CD4-positive, alpha-beta T cell (primary cell): Measurements from ENCODE around the gene RANBP3. TPM values are rescaled to one million over a fixed set of nuclear protein-coding genes. Genes with fewer than 3 reads are reported as not detected.
A peak's percentile ranks its signal among the peaks of the same experiment; 100 is the strongest.

Experiments used
- ATAC-seq: fragments of 200-7000 bp; cut with Tn5 transposase; one replicate; pipeline ENCODE4 v1.10.0; 2022; ENCODE audit warnings: mild to moderate bottlenecking; ENCODE audit not compliant: poor library complexity
- CTCF ChIA-PET: fragments of 350-600 bp; sonication (Branson Sonifier 250); formaldehyde crosslinking; loops from one replicate; lab custom pipeline; 2021; ENCODE audit warnings: antibody characterized with exemption, inconsistent platforms; lab: Charles Lee
- POLR2A ChIA-PET: fragments of 350-600 bp; sonication (Branson Sonifier 250); formaldehyde crosslinking; loops from one replicate; lab custom pipeline; 2021; ENCODE audit warnings: antibody characterized with exemption, inconsistent platforms; lab: Charles Lee
- DNase-seq, 14 experiments: peaks; one replicate each; pipeline ENCODE4 v3.0.0-alpha.2; 2013 to 2020; ENCODE audit warnings: mixed read lengths in 2 of 14
- H3K27ac ChIP-seq, 2 donors: one replicate each; pipeline versions ENCODE4 v1.5.1 to v1.7.0; 2013; ENCODE audit warnings: low read length in 2 of 2, low read depth in 1 of 2, mild to moderate bottlenecking in 1 of 2
- H3K27me3 ChIP-seq, 2 experiments: 1 replicate in 1 of 2; 2 replicates in 1 of 2; pipeline versions ENCODE4 v1.6.1 to v1.7.0; 2013; ENCODE audit warnings: low read length in 2 of 2, control low read depth in 1 of 2, mild to moderate bottlenecking in 1 of 2, moderate library complexity in 1 of 2; ENCODE audit not compliant: insufficient read depth in 2 of 2, control insufficient read depth in 1 of 2
- H3K36me3 ChIP-seq: one replicate; pipeline ENCODE4 v1.6.1; 2013; ENCODE audit warnings: low read length, control low read depth; ENCODE audit not compliant: insufficient read depth
- H3K4me1 ChIP-seq: one replicate; pipeline ENCODE4 v1.6.1; 2013; ENCODE audit warnings: low read length, control low read depth; ENCODE audit not compliant: insufficient read depth
- H3K4me3 ChIP-seq: one replicate; pipeline ENCODE4 v1.5.1; 2013; ENCODE audit warnings: mild to moderate bottlenecking, low read length, moderate library complexity
- H3K9me3 ChIP-seq, 2 experiments: 1 replicate in 1 of 2; 2 replicates in 1 of 2; pipeline versions ENCODE4 v1.6.1 to v1.7.0; 2013; ENCODE audit warnings: low read length in 2 of 2, mild to moderate bottlenecking in 2 of 2, control low read depth in 1 of 2, moderate library complexity in 1 of 2; ENCODE audit not compliant: control insufficient read depth in 1 of 2, insufficient read depth in 1 of 2
- H3K27ac Mint-ChIP-seq: one replicate; pipeline ENCODE4 v1.8.0; 2020; ENCODE audit warnings: mixed read lengths
- H3K27me3 Mint-ChIP-seq: one replicate; pipeline ENCODE4 v1.8.0; 2021; ENCODE audit warnings: mixed read lengths
- H3K36me3 Mint-ChIP-seq: one replicate; pipeline ENCODE4 v1.8.0; 2021; ENCODE audit warnings: low read depth, mixed read lengths
- H3K4me1 Mint-ChIP-seq: one replicate; pipeline ENCODE4 v1.8.0; 2021; ENCODE audit warnings: low read depth, mixed read lengths
- H3K4me3 Mint-ChIP-seq: one replicate; pipeline ENCODE4 v1.8.0; 2020; ENCODE audit warnings: mild to moderate bottlenecking, mixed read lengths
- H3K9me3 Mint-ChIP-seq: one replicate; pipeline ENCODE4 v1.8.0; 2020; ENCODE audit warnings: mixed read lengths
- intact Hi-C, 2 experiments: fragments of 100-400 bp; cut with DNase I in 1 of 2; cut with micrococcal nuclease in 1 of 2; formaldehyde crosslinking; loops; one replicate each; pipeline versions ENCODE4 v1.15.1 to v1.9.0; 2023 to 2025; cut with DNase I, micrococcal nuclease
- total RNA-seq, 174 experiments: library from RNA in 2 of 174; stranded (reverse) in 2 of 174; gene quantifications; one replicate each; pipeline ENCODE4 v1.2.3 and lab custom pipeline; 2021 to 2026
- TF ChIP-seq, protein P1 (sequence below): fragments of 200-600 bp; IDR thresholded peaks from one replicate; pipeline ENCODE4 v1.8.0; 2022; ENCODE audit warnings: antibody characterized with exemption, mild to moderate bottlenecking

Gene RANBP3
- total RNA-seq, 2 experiments from 2014 or later = 82.7 to 88.7 TPM

DNA sequence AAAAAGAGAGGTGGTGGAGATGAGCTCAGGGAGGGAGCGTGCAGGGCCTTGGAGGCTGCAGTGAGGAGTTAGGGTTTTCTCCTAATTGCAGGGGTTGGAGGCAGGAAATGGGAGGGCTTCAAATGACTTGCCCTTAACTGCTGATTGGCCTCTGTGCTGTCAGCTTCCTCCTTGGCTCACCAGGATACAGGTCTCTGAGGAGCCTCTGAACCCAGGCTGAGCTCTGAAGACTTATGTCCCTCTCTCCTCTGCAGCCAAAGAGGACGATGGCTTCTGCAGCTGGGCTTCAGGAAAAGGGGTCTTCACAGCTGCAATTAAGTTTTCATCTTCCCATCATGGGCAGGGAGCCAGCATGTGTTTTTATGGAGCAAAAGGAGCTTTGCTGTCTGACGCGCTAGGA lies 6.7 kb upstream of the RANBP3 start:
- Mint-ChIP-seq H3K27me3 (no peaks in the 10 kb centered on the region), H3K27ac (no peak overlapping the region), H3K4me1 (peaks cover 23% of the 10 kb centered on the region), H3K36me3 (no peaks in the 10 kb centered on the region), H3K9me3 (no peaks in the 10 kb centered on the region), H3K4me3 (no peak overlapping the region)
- ChIA-PET CTCF (interaction anchor here (2.3 to 3.2 kb wide), 2 partner anchors 16 to 38 kb away, joined by 8 to 9 read pairs; no protein-coding TSS in a partner anchor), POLR2A (interaction anchor here (0.7 to 1.1 kb wide), 4 partner anchors 23 to 181 kb away, joined by 3 to 5 read pairs (median 3); partner anchors contain the start of gene VMAC)
- no peaks in the 10 kb centered on the region for H3K9me3 ChIP-seq
- no peak for DNase-seq
- H3K27ac ChIP-seq = no peak overlapping the region
- intact Hi-C loops = no loop called here
- no peak overlapping the region for H3K4me3 ChIP-seq
- H3K4me1 ChIP-seq = peaks cover 28% of the 10 kb centered on the region
- TF ChIP-seq, protein P1, sequence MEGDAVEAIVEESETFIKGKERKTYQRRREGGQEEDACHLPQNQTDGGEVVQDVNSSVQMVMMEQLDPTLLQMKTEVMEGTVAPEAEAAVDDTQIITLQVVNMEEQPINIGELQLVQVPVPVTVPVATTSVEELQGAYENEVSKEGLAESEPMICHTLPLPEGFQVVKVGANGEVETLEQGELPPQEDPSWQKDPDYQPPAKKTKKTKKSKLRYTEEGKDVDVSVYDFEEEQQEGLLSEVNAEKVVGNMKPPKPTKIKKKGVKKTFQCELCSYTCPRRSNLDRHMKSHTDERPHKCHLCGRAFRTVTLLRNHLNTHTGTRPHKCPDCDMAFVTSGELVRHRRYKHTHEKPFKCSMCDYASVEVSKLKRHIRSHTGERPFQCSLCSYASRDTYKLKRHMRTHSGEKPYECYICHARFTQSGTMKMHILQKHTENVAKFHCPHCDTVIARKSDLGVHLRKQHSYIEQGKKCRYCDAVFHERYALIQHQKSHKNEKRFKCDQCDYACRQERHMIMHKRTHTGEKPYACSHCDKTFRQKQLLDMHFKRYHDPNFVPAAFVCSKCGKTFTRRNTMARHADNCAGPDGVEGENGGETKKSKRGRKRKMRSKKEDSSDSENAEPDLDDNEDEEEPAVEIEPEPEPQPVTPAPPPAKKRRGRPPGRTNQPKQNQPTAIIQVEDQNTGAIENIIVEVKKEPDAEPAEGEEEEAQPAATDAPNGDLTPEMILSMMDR = no peak
- ATAC-seq = no peak
- H3K36me3 ChIP-seq = no peaks in the 10 kb centered on the region
- H3K27me3 ChIP-seq = no peaks in the 10 kb centered on the region

- DNase-seq (no peak), ATAC-seq (no peak)
- TF ChIP-seq, protein P1 = no peak
- Histone ChIP-seq H3K36me3 (no peaks in the 10 kb centered on the region), H3K27me3 (no peaks in the 10 kb centered on the region), H3K4me1 (peaks cover 39% of the 10 kb centered on the region), H3K27ac (peak overlapping the region in 1 of 2 donors; percentile 47), H3K4me3 (no peak overlapping the region), H3K9me3 (no peaks in the 10 kb centered on the region)
- CTCF ChIA-PET = interaction anchor here (0.8 to 3.2 kb wide), 3 partner anchors 15 to 179 kb away, joined by 3 to 9 read pairs (median 8); no protein-coding TSS in a partner anchor
- H3K36me3 Mint-ChIP-seq = no peaks in the 10 kb centered on the region
- peaks cover 32% of the 10 kb centered on the region for H3K4me1 Mint-ChIP-seq
- H3K27me3 Mint-ChIP-seq = no peaks in the 10 kb centered on the region
- no peak overlapping the region for H3K4me3 Mint-ChIP-seq
- intact Hi-C loops = no loop called here
- POLR2A ChIA-PET = no interaction called here
- no peaks in the 10 kb centered on the region for H3K9me3 Mint-ChIP-seq
- no peak overlapping the region for H3K27ac Mint-ChIP-seq
Measured at GRCh38 chr19:5983367-5983955, 5.5 kb upstream of the RANBP3 start.

DNA sequence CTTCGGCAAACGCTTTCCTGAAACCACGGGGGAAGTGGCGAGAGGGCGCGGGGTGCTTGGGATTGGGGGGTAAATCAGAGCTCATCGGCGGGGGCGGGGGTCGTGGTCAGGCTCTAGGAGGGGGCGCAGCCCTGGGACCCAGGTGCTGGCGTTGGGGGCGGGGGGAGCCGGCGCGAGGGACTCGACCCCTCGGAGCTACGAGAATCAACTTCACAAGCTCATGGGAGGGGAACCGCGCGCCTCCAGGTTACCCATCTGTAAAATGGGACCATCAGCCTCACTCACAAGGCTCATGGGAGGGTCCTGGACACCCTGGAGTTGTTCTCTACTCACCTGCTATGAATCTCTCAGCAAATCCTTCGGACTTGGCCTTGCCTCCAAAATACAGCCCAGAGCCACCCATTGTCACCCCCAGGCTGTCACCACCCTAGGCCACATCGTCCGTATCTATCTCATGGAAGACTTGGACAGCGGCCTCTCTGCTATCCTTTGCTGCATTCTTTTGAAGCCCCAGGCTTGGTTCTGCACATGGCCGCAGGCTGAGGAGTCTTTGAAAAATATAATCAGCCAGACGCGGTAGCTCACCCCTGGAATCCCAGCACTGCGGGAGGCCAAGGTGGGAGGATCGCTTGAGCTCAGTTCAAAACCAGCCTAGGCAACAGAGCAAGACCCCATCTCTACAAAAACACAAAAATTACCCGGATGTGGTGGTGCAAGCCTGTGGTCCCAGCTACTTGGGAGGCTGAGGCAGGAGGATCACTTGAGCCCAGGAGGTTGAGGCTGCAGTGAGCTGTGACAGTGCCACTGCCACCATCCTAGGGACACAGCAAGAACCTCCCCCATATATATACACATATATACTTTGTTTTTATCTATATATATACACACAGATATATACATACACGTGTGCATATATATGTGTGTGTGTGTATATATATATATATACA lies 939 bp upstream of the RANBP3 start:
- intact Hi-C loops = loop anchor here (1.0 to 10.0 kb wide), 7 partner anchors 11 to 396 kb away; partner anchors contain the start of genes ALKBH7 (in 1 of the 2), HSD11B1L (in 1 of the 2), MICOS13 (in 1 of the 2) and NRTN (in 1 of the 2)
- no peak for ATAC-seq
- POLR2A ChIA-PET = interaction anchor here (0.9 to 4.3 kb wide), 10 partner anchors 11 to 394 kb away, joined by 3 to 40 read pairs (median 8); partner anchors contain the start of genes ALKBH7, NDUFA11 and VMAC
- Histone ChIP-seq H3K9me3 (no peaks in the 10 kb centered on the region), H3K27ac (peak overlapping the region; percentile 78 to 85), H3K4me3 (peak overlapping the region; percentile 95), H3K4me1 (peaks cover 66% of the 10 kb centered on the region), H3K27me3 (no peaks in the 10 kb centered on the region), H3K36me3 (peaks cover 9% of the 10 kb centered on the region)
- DNase-seq = no peak
- CTCF ChIA-PET = interaction anchor here (0.7 to 3.7 kb wide), 4 partner anchors 8 to 146 kb away, joined by 3 to 24 read pairs (median 4); no protein-coding TSS in a partner anchor
- H3K27ac Mint-ChIP-seq = peak overlapping the region; percentile 94
- no peaks in the 10 kb centered on the region for H3K27me3 Mint-ChIP-seq
- no peaks in the 10 kb centered on the region for H3K9me3 Mint-ChIP-seq
- peaks cover 34% of the 10 kb centered on the region for H3K36me3 Mint-ChIP-seq
- H3K4me1 Mint-ChIP-seq = peaks cover 61% of the 10 kb centered on the region
- TF ChIP-seq, protein P1 = no peak
- peak overlapping the region; percentile 100 for H3K4me3 Mint-ChIP-seq
